Upper lobe of right lung (tissue), 1 donor: ENCODE data around the gene ERFE. TPM values are rescaled to one million over a fixed set of nuclear protein-coding genes. Genes with fewer than 3 reads are reported as not detected.

Experiments
- ATAC-seq: fragments of 200-7000 bp; cut with Tn5 transposase; one replicate; pipeline ENCODE4 v1.9.1; 2020; ENCODE audit warnings: mild to moderate bottlenecking, moderate library complexity
- DNase-seq: peaks from one replicate; pipeline ENCODE4 v3.0.0-alpha.2; 2020
- H3K27ac ChIP-seq: fragments of 200-600 bp; one replicate; pipeline ENCODE4 v1.8.0; 2022
- H3K27me3 ChIP-seq: fragments of 200-600 bp; one replicate; pipeline ENCODE4 v1.8.0; 2022; ENCODE audit warnings: mild to moderate bottlenecking
- H3K36me3 ChIP-seq: fragments of 200-600 bp; one replicate; pipeline ENCODE4 v1.8.0; 2022
- H3K4me1 ChIP-seq: fragments of 200-600 bp; one replicate; pipeline ENCODE4 v1.8.0; 2022
- H3K4me3 ChIP-seq: fragments of 200-600 bp; one replicate; pipeline ENCODE4 v1.8.0; 2022; ENCODE audit warnings: mild to moderate bottlenecking
- H3K9me3 ChIP-seq: fragments of 200-600 bp; one replicate; pipeline ENCODE4 v1.8.0; 2022
- intact Hi-C: fragments of 100-400 bp; cut with DNase I; formaldehyde crosslinking; loops from one replicate; pipeline ENCODE4 v1.11.0; 2022
- total RNA-seq: library from RNA; stranded (reverse); fragmentation: NEBNext Ultra II Directional; extraction: Animal tissue kit (Norgen Biotek cat#: 25700); gene quantifications from one replicate; pipeline ENCODE4 v1.2.1, GENCODE V29; 2021
- TF ChIP-seq, protein P1 (sequence below): fragments of 200-600 bp; IDR thresholded peaks from one replicate; pipeline ENCODE4 v1.8.0; 2022; ENCODE audit warnings: antibody characterized with exemption
- donor health status: DM: no; HTN: yes; CAD: no; lungs with severe emphysema.

ERFE gene
- total RNA-seq, 1 donor from 2014 or later: not detected

- DNase-seq (peak; percentile 57), ATAC-seq (no peak)
- H3K27ac ChIP-seq: no peak overlapping the region
- no peak overlapping the region for H3K4me3 ChIP-seq
- peaks cover 5% of the 10 kb centered on the region for H3K4me1 ChIP-seq
- peaks cover 58% of the 10 kb centered on the region for H3K27me3 ChIP-seq
- TF ChIP-seq, protein P1, sequence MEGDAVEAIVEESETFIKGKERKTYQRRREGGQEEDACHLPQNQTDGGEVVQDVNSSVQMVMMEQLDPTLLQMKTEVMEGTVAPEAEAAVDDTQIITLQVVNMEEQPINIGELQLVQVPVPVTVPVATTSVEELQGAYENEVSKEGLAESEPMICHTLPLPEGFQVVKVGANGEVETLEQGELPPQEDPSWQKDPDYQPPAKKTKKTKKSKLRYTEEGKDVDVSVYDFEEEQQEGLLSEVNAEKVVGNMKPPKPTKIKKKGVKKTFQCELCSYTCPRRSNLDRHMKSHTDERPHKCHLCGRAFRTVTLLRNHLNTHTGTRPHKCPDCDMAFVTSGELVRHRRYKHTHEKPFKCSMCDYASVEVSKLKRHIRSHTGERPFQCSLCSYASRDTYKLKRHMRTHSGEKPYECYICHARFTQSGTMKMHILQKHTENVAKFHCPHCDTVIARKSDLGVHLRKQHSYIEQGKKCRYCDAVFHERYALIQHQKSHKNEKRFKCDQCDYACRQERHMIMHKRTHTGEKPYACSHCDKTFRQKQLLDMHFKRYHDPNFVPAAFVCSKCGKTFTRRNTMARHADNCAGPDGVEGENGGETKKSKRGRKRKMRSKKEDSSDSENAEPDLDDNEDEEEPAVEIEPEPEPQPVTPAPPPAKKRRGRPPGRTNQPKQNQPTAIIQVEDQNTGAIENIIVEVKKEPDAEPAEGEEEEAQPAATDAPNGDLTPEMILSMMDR: no peak
- intact Hi-C loops: no loop called here
- H3K36me3 ChIP-seq: no peaks in the 10 kb centered on the region
- H3K9me3 ChIP-seq: no peaks in the 10 kb centered on the region
Measured at GRCh38 chr2:238160206-238161129, 1.7 kb downstream of the ERFE start.

DNA sequence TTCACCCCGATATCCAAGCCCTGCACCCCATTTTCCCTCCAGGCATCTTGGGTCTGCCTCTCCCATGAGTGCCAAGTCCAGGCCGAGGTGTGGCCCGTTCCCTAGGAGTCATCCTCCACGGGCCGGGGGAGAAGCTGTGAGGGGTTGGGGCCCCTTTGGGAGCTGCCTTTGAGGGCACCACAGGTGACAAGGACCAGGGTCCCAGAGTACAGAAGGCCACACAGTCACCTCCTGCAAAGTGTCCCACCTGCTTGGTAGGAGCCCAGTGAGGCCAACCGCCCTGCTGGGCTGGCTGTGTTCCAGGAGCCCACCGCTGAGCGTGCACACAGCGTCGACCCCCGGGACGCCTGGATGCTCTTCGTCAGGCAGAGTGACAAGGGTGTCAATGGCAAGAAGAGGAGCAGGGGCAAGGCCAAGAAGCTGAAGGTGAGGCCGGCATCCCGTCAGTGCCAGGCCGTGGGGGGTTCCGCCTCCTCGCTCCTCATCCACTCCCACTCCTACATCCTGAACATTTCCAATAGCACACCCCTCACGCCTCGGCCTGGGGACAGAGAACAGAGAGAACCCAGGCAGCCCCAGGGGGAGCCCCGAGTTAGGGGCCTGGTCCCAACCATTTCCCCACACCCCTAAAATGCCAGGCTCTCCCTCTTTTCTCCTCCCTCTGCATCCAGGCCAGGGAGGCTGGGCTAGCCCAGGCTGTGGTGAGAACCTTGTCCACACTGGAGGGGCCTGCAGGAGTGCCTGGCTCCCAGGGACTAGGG, 2.7 kb downstream of the ERFE start:
- H3K4me3 ChIP-seq: no peak overlapping the region
- H3K27me3 ChIP-seq: peaks cover 58% of the 10 kb centered on the region
- ATAC-seq (no peak), DNase-seq (peak; percentile 55)
- TF ChIP-seq, protein P1: no peak
- intact Hi-C loops: no loop called here
- no peaks in the 10 kb centered on the region for H3K36me3 ChIP-seq
- no peaks in the 10 kb centered on the region for H3K9me3 ChIP-seq
- peaks cover 5% of the 10 kb centered on the region for H3K4me1 ChIP-seq
- no peak overlapping the region for H3K27ac ChIP-seq

- Histone ChIP-seq H3K4me1 (peaks cover 5% of the 10 kb centered on the region), H3K36me3 (no peaks in the 10 kb centered on the region), H3K4me3 (no peak overlapping the region), H3K27me3 (peaks cover 58% of the 10 kb centered on the region), H3K9me3 (no peaks in the 10 kb centered on the region), H3K27ac (no peak overlapping the region)
- DNase-seq (peak; percentile 60), ATAC-seq (no peak)
- intact Hi-C loops: no loop called here
- TF ChIP-seq, protein P1: no peak
Measured at GRCh38 chr2:238162251-238162845, 3.6 kb downstream of the ERFE start.

- peaks cover 3% of the 10 kb centered on the region for H3K36me3 ChIP-seq
- no peaks in the 10 kb centered on the region for H3K9me3 ChIP-seq
- intact Hi-C loops: no loop called here
- ATAC-seq (no peak), DNase-seq (peak; percentile 54)
- TF ChIP-seq, protein P1: no peak
- H3K27me3 ChIP-seq: peaks cover 57% of the 10 kb centered on the region
- no peak overlapping the region for H3K4me3 ChIP-seq
- peaks cover 5% of the 10 kb centered on the region for H3K4me1 ChIP-seq
- no peak overlapping the region for H3K27ac ChIP-seq
Measured at GRCh38 chr2:238162846-238163441, 4.2 kb downstream of the ERFE start.

DNA sequence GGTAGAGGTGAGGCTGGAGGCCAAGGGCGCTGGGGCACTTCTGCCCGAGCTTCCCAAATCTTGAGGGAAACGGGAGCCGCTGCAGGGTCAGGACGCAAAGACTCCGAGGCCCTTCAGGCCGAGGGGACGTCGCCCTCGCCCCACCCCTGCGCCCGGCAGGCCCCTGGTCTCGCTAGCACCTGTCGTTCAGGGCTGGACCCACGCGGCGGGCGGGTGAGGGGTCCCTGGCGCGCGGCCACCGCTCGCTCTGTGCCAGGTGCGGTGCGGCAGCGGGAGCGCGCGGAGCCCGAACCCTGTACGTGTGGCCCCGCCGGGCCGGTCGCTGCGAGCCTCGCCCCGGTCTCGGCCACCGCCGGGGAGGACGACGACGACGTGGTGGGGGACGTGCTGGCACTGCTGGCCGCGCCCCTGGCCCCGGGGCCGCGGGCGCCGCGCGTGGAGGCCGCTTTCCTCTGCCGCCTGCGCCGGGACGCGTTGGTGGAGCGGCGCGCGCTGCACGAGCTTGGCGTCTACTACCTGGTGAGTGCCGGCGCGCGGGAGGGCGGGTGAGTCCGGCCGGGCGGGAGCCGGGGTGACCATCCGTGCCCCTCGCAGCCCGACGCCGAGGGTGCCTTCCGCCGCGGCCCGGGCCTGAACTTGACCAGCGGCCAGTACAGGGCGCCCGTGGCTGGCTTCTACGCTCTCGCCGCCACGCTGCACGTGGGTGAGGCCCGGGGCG, 4.9 kb downstream of the ERFE start:
- ATAC-seq (no peak), DNase-seq (peak; percentile 57)
- TF ChIP-seq, protein P1: no peak
- peaks cover 50% of the 10 kb centered on the region for H3K27me3 ChIP-seq
- H3K9me3 ChIP-seq: no peaks in the 10 kb centered on the region
- H3K27ac ChIP-seq: no peak overlapping the region
- H3K4me1 ChIP-seq: peaks cover 5% of the 10 kb centered on the region
- intact Hi-C loops: no loop called here
- H3K36me3 ChIP-seq: peaks cover 10% of the 10 kb centered on the region
- H3K4me3 ChIP-seq: no peak overlapping the region
